UCSD-AML1 (cell line): ENCODE measurements around the gene CALCOCO1.
A peak's percentile ranks its signal among the peaks of the same experiment; 100 is the strongest.
"Not testable (repeated sequence)": the region's sequence is repeated elsewhere in the genome, so short reads cannot be mapped to it uniquely, and the experiment has no call there.

ENCODE experiments used
- DNase-seq: peaks from one replicate; lab custom pipeline; 2025; ENCODE audit not compliant: unreplicated experiment; lab: John Stamatoyannopoulos, UW

The CALCOCO1 gene

GRCh38 chr12:53734425-53734824, 7.2 kb upstream of the CALCOCO1 start:
- no peak for DNase-seq

- peak; percentile 22 for DNase-seq
Measured at GRCh38 chr12:53733807-53734200, 6.6 kb upstream of the CALCOCO1 start.

GRCh38 chr12:53733051-53733806, 6.0 kb upstream of the CALCOCO1 start:
- DNase-seq: no peak

GRCh38 chr12:53729644-53730043, 2.4 kb upstream of the CALCOCO1 start:
- DNase-seq: no peak

GRCh38 chr12:53728206-53728605, 954 bp upstream of the CALCOCO1 start:
- DNase-seq: no peak

- no peak for DNase-seq
Measured at GRCh38 chr12:53726946-53727309, 324 bp downstream of the CALCOCO1 start.

GRCh38 chr12:53726341-53726740, 911 bp downstream of the CALCOCO1 start:
- DNase-seq: no peak

GRCh38 chr12:53725824-53726223, 1.4 kb downstream of the CALCOCO1 start:
- DNase-seq: no peak

GRCh38 chr12:53722450-53723041, 4.7 kb downstream of the CALCOCO1 start:
- DNase-seq: no peak

- no peak for DNase-seq
Measured at GRCh38 chr12:53720946-53721345, 6.3 kb downstream of the CALCOCO1 start.

- DNase-seq: no peak
Measured at GRCh38 chr12:53719649-53720048, 7.6 kb downstream of the CALCOCO1 start.

GRCh38 chr12:53718567-53718966, 8.7 kb downstream of the CALCOCO1 start:
- not testable (repeated sequence) for DNase-seq

- no peak for DNase-seq
Measured at GRCh38 chr12:53717319-53717718, 9.9 kb downstream of the CALCOCO1 start.

GRCh38 chr12:53714004-53714403, 13.2 kb downstream of the CALCOCO1 start:
- no peak for DNase-seq

GRCh38 chr12:53713516-53713915, 13.7 kb downstream of the CALCOCO1 start:
- DNase-seq: no peak

GRCh38 chr12:53712059-53712643, 15.1 kb downstream of the CALCOCO1 start:
- DNase-seq: no peak

- DNase-seq: no peak
Measured at GRCh38 chr12:53710091-53710490, 17.2 kb downstream of the CALCOCO1 start.

GRCh38 chr12:53709671-53710070, 17.6 kb downstream of the CALCOCO1 start:
- no peak for DNase-seq

- no peak for DNase-seq
Measured at GRCh38 chr12:53706080-53706479, 21.2 kb downstream of the CALCOCO1 start.

GRCh38 chr12:53703756-53704155, 23.5 kb downstream of the CALCOCO1 start:
- no peak for DNase-seq

GRCh38 chr12:53701518-53702264, 25.6 kb downstream of the CALCOCO1 start:
- DNase-seq: peak; percentile 71

GRCh38 chr12:53700567-53700966, 26.7 kb downstream of the CALCOCO1 start:
- no peak for DNase-seq
